ENCODE data around the gene RHOB.

RHOB gene

DNA sequence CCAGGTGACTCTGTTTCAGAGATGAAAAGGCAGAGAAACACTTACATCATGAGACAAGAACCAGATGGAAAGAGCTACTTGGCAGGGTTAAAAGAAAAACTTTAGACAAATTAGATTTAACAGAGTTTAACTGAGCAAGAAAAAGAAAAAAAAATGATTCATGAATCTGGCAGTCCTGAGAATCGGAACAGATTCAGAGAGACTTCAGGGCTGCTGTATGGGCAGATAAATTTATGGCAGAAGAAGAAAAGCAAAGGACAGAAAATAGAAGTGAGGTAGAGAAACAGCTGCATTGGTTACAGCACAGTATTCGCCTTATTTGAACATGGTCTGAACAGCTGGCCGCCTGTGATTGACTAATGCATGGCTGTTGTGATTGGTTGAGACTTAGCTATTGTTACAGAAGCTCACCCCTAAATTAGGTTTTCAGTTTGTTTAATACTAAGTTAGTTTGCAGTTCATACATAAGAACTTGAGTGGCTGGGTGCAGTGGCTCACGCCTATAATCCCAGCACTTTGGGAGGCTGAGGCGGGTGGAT lies 43.0 kb upstream of the RHOB start:
- TF ChIP-seq, protein P1, sequence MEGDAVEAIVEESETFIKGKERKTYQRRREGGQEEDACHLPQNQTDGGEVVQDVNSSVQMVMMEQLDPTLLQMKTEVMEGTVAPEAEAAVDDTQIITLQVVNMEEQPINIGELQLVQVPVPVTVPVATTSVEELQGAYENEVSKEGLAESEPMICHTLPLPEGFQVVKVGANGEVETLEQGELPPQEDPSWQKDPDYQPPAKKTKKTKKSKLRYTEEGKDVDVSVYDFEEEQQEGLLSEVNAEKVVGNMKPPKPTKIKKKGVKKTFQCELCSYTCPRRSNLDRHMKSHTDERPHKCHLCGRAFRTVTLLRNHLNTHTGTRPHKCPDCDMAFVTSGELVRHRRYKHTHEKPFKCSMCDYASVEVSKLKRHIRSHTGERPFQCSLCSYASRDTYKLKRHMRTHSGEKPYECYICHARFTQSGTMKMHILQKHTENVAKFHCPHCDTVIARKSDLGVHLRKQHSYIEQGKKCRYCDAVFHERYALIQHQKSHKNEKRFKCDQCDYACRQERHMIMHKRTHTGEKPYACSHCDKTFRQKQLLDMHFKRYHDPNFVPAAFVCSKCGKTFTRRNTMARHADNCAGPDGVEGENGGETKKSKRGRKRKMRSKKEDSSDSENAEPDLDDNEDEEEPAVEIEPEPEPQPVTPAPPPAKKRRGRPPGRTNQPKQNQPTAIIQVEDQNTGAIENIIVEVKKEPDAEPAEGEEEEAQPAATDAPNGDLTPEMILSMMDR (IDR thresholded peaks at IDR 0.05), result no peak
- no peak for DNase-seq (ENCODE audit: low spot score)
- no peak overlapping the region for H3K4me3 ChIP-seq
- H3K27ac ChIP-seq, result no peak overlapping the region

DNA sequence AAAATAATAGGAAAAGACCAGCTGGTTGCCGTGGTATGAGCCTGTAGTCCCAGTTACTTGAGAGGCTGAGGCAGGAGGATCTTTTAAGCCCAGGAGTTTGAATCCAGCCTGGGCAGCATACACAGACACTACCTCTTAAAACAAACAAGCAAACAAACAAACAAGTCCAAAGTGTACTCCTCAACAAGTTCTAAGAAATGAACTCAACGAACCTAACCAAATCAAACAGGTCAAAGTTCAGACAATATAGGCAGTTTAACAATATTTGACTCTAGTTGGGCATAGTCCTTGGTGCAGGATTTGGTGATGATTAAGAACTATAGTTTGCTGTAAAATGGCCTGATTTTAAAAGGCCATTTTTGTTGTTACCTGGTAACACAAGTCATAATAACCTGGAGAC lies 41.9 kb upstream of the RHOB start:
- H3K4me3 ChIP-seq, result no peak overlapping the region
- no peak for DNase-seq (ENCODE audit: low spot score)

DNA sequence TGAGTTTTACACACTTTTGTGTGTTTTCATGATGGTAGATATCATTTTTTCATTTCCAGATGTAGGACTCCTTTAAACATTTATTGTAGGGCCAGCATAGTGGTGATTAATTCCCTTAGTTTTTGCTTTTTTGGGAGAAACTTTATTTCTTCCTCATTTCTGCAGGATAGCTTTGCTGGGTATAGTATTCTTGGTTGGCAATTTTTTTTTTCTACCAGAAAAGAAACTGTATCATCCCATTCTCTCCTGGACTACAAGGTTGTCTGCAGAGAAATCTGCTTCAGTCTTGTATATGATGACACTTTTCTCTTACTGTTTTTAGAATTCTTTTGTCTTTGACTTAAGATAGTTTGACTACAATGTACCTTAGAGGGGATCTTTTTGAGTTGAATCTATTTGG lies 37.8 kb upstream of the RHOB start:
- TF ChIP-seq, protein P1 (IDR thresholded peaks at IDR 0.05), result no peak
- DNase-seq (ENCODE audit: low spot score), result no peak
- no peak overlapping the region for H3K4me3 ChIP-seq
- no peak overlapping the region for H3K27ac ChIP-seq

More for the DNA sequence above, 41.9 kb upstream of the RHOB start:
- TF ChIP-seq, protein P1 (IDR thresholded peaks at IDR 0.05), result no peak
- no peak overlapping the region for H3K27ac ChIP-seq

DNA sequence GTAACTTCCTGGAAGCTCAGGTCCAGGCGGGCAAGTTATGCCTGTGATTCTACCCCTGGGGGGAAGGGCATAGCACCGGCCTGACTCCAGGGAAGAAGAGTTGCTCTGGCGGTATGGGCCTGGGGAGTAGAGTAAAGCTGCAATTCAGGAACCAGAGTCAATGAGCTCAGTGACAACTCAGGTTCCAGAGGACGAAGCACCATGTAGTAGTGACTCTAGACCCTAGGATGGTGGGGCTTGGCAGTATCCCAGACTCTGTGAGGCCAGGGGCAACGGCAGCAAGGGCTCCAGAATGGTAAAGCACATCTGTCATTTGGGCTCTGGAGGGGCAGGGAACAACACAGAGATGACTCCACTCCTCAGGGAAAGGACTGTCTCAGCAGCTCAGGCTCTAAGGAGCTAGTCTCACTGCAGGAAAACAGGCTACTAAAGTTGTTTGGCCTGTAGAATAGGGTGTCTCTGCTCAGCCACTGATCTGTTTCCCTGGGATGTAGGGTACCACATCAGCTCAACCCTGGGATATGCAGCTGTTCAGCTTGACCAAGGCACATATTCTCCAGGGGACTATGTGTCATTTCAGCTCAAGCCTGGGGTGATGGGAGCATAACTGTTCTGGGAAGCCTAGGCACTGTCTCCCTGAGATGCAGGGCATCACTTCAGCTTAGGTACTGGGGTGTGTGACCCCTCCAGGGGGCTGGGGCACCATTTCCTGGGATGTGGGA lies 36.2 kb upstream of the RHOB start:
- H3K27ac ChIP-seq, result no peak overlapping the region
- TF ChIP-seq, protein P1 (IDR thresholded peaks at IDR 0.05), result no peak
- no peak overlapping the region for H3K4me3 ChIP-seq
- peak; percentile 67 for DNase-seq (ENCODE audit: low spot score)

DNA sequence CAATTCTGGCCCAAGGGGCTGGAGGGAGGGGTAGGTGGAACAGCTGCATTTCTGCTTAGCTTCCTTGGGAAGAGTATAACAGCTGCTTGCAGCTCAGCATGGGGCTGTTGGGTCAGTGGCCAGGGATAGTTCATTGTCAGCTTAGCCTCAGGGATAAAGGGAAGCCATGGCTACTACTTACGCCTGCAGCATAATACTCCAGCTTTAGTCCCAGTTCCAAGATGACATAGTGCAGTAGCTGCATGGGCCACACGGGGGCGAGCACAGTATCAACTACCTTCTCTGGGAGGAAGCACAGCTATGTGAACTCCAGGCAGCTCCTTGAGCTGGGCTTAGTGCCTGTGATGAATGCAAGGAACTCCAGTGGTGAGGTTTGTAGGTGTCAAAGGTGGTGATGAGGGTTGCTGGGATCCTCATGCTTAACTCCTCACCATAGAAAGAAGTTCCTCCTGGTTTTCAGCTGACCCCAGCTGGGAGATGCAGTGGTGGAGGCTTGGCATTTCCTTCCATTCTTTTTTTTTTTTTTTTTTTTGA lies 35.4 kb upstream of the RHOB start:
- TF ChIP-seq, protein P1 (IDR thresholded peaks at IDR 0.05), result peak; percentile 68
- DNase-seq (ENCODE audit: low spot score), result peak; percentile 86
- Histone ChIP-seq H3K4me3 (no peak overlapping the region), H3K27ac (peak overlapping the region in 1 of 2 donors; percentile 13)

DNA sequence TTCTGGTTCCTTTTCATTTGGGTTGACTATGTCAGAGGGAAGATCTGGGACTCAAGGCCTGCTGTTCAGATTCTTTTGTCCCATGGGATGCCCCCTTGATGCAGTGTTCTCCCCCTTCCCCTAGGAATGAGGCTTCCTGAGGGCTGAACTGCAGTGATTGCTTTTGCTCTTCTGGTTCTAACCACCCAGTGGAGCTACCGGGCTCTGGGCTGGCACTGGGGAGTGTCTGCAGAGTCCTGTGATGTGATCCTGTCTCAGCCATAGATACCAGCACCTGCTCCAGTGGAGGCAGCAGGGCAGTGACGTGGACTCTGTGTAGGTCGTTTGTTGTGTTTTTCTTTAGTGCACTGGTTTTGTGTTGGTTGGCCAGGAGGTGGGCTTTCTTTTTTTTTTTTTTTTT lies 32.1 kb upstream of the RHOB start:
- Histone ChIP-seq H3K4me3 (no peak overlapping the region), H3K27ac (no peak overlapping the region)
- no peak for DNase-seq (ENCODE audit: low spot score)
- TF ChIP-seq, protein P1 (IDR thresholded peaks at IDR 0.05), result no peak

DNA sequence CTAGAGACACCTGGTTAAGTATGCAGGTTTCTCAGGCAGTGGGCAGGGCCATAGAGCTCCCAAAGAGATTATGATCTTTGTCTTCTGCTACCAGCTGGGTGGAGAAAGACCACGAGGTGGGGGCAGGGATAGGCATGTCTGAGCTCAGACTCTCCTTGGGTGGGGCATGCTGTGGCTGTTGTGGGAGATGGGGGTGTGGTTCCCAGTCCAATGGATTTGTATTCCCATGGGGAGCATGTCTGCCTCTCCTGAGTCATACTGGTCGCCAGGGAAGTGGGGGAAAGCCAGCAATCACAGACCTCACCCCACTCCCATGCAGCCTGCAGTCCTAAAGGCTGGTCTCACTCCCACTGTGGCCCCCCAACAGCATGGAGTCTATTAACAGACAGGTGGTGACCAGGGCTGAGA lies 31.4 kb upstream of the RHOB start:
- H3K4me3 ChIP-seq, result no peak overlapping the region
- no peak overlapping the region for H3K27ac ChIP-seq
- TF ChIP-seq, protein P1 (IDR thresholded peaks at IDR 0.05), result no peak
- peak; percentile 57 for DNase-seq (ENCODE audit: low spot score)

Data from coronary artery (tissue), 2 donors.